HL-60 (cell line): ENCODE results near the gene LGALS12.

Experiments
- DNase-seq, 2 experiments: peaks; one replicate each; pipeline ENCODE4 v3.0.0-alpha.2; 2010 to 2020; ENCODE audit warnings: low read depth in 1 of 2, low spot score in 1 of 2
- H3K27ac ChIP-seq: fragments of 250-450 bp; sonication (Bioruptor Pico); replicated peaks from 2 replicates; pipeline ENCODE4 v1.5.1; 2020; ENCODE audit warnings: mild to moderate bottlenecking, moderate library complexity
- H3K27me3 ChIP-seq: fragments of 250-450 bp; sonication (Bioruptor Pico); 2 replicates; pipeline ENCODE4 v1.5.1; 2021; ENCODE audit warnings: mild to moderate bottlenecking, moderate library complexity; ENCODE audit not compliant: insufficient read depth, poor library complexity, severe bottlenecking
- H3K4me3 ChIP-seq: replicated peaks from 2 replicates; pipeline ENCODE4 v1.5.1; 2011; ENCODE audit warnings: mild to moderate bottlenecking, control low read depth, low read length; ENCODE audit not compliant: insufficient read depth
- GABPA ChIP-seq: IDR thresholded peaks from 2 replicates; pipeline ENCODE4 v1.6.1; 2012; ENCODE audit warnings: low read depth
- POLR2AphosphoS5 ChIP-seq: IDR thresholded peaks from 2 replicates; pipeline ENCODE4 v1.6.1; 2012; ENCODE audit warnings: low read depth
- REST ChIP-seq: IDR thresholded peaks from 2 replicates; pipeline ENCODE4 v1.6.1; 2012; ENCODE audit warnings: low read depth; ENCODE audit not compliant: insufficient replicate concordance
- SPI1 ChIP-seq: IDR thresholded peaks from 2 replicates; pipeline ENCODE4 v1.6.1; 2012; ENCODE audit warnings: low read depth, mild to moderate bottlenecking, borderline replicate concordance
- TF ChIP-seq, protein P1 (sequence below): IDR thresholded peaks from one replicate; pipeline ENCODE4 v1.5.1; 2011; ENCODE audit warnings: low read length, control low read depth, inconsistent platforms; ENCODE audit not compliant: insufficient read depth

Gene LGALS12

GRCh38 chr11:63563201-63564055, 57.5 kb downstream of the LGALS12 start, which contains the start of gene PLAAT2:
Gene PLAAT2, minus strand, starts transcription at chr11:63563379. Its CDS starts 55 bp downstream, at chr11:63563324.
- Histone ChIP-seq H3K4me3 (no peak within 1 kb of the TSS), H3K27ac (no peak within 1 kb of the TSS), H3K27me3 (no peaks in the 10 kb centered on the region)
- DNase-seq = no peak
- no peak for TF ChIP-seq SPI1

- no peak overlapping the region for H3K27ac ChIP-seq
- H3K4me3 ChIP-seq = no peak overlapping the region
- TF ChIP-seq REST (no peak), GABPA (no peak), POLR2AphosphoS5 (no peak), SPI1 (no peak)
- TF ChIP-seq, protein P1, sequence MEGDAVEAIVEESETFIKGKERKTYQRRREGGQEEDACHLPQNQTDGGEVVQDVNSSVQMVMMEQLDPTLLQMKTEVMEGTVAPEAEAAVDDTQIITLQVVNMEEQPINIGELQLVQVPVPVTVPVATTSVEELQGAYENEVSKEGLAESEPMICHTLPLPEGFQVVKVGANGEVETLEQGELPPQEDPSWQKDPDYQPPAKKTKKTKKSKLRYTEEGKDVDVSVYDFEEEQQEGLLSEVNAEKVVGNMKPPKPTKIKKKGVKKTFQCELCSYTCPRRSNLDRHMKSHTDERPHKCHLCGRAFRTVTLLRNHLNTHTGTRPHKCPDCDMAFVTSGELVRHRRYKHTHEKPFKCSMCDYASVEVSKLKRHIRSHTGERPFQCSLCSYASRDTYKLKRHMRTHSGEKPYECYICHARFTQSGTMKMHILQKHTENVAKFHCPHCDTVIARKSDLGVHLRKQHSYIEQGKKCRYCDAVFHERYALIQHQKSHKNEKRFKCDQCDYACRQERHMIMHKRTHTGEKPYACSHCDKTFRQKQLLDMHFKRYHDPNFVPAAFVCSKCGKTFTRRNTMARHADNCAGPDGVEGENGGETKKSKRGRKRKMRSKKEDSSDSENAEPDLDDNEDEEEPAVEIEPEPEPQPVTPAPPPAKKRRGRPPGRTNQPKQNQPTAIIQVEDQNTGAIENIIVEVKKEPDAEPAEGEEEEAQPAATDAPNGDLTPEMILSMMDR = no peak
- no peak for DNase-seq
- H3K27me3 ChIP-seq = no peaks in the 10 kb centered on the region
Observed at GRCh38 chr11:63564056-63564774, 58.3 kb downstream of the LGALS12 start.

- TF ChIP-seq REST = no peak
- TF ChIP-seq SPI1 = peak; percentile 47
- no peak for TF ChIP-seq GABPA
- TF ChIP-seq, protein P1 = no peak
Observed at GRCh38 chr11:63564784-63565350, 59.0 kb downstream of the LGALS12 start.

More at GRCh38 chr11:63564784-63565350, 59.0 kb downstream of the LGALS12 start:
- Histone ChIP-seq H3K4me3 (no peak overlapping the region), H3K27ac (no peak overlapping the region), H3K27me3 (no peaks in the 10 kb centered on the region)
- no peak for DNase-seq
